Natural killer cell (primary cell): ENCODE data around the gene RALGPS1. TPM values are rescaled to one million over a fixed set of nuclear protein-coding genes. Genes with fewer than 3 reads are reported as not detected.

ENCODE experiments used
- ATAC-seq, 3 donors: fragments of 150-1000 bp in 2 of 3; fragments of 200-7000 bp in 1 of 3; cut with Tn5 transposase; 1 replicate in 1 of 3; 2 replicates in 2 of 3; pipeline ENCODE4 v1.10.0; 2021; ENCODE audit warnings: mild to moderate bottlenecking in 2 of 3, moderate library complexity in 2 of 3
- DNase-seq, 2 donors: peaks; one replicate each; pipeline versions ENCODE4 v3.0.0 to v3.0.0-alpha.2; 2013 to 2021; ENCODE audit warnings: mixed read lengths in 1 of 2
- H3K27ac ChIP-seq: one replicate; pipeline ENCODE4 v1.5.1; 2013; ENCODE audit warnings: mild to moderate bottlenecking, low read length
- H3K27me3 ChIP-seq: one replicate; pipeline ENCODE4 v1.6.1; 2013; ENCODE audit warnings: low read length; ENCODE audit not compliant: control insufficient read depth, insufficient read depth
- H3K36me3 ChIP-seq: one replicate; pipeline ENCODE4 v1.6.1; 2013; ENCODE audit warnings: low read length; ENCODE audit not compliant: control insufficient read depth, insufficient read depth
- H3K4me1 ChIP-seq: one replicate; pipeline ENCODE4 v1.6.1; 2013; ENCODE audit warnings: low read length; ENCODE audit not compliant: control insufficient read depth, insufficient read depth
- H3K4me3 ChIP-seq: one replicate; pipeline ENCODE4 v1.5.1; 2013; ENCODE audit warnings: low read length
- H3K9me3 ChIP-seq: one replicate; pipeline ENCODE4 v1.6.1; 2013; ENCODE audit warnings: low read length; ENCODE audit not compliant: control insufficient read depth, insufficient read depth
- H3K27ac Mint-ChIP-seq, 2 donors: one replicate each; pipeline ENCODE4 v1.8.0; 2022; ENCODE audit warnings: mild to moderate bottlenecking in 2 of 2, mixed read lengths in 2 of 2, moderate library complexity in 1 of 2
- H3K27me3 Mint-ChIP-seq, 2 donors: one replicate each; pipeline ENCODE4 v1.8.0; 2022; ENCODE audit warnings: low read depth in 2 of 2, mixed read lengths in 2 of 2
- H3K36me3 Mint-ChIP-seq: one replicate; pipeline ENCODE4 v1.8.0; 2022; ENCODE audit warnings: mixed read lengths
- H3K4me1 Mint-ChIP-seq, 2 donors: one replicate each; pipeline ENCODE4 v1.8.0; 2022; ENCODE audit warnings: mixed read lengths in 2 of 2
- H3K4me3 Mint-ChIP-seq: one replicate; pipeline ENCODE4 v1.8.0; 2022; ENCODE audit warnings: mild to moderate bottlenecking, moderate library complexity, mixed read lengths
- H3K9me3 Mint-ChIP-seq, 2 donors: one replicate each; pipeline ENCODE4 v1.8.0; 2022; ENCODE audit warnings: mixed read lengths in 2 of 2
- CTCF ChIP-seq: fragments of 200-600 bp; IDR thresholded peaks from one replicate; pipeline ENCODE4 v1.8.0; 2022; ENCODE audit warnings: antibody characterized with exemption
- WGBS: methylation state at CpG from one replicate; pipeline ENCODE4 v1.1.7; 2013; ENCODE audit warnings: missing lambda C conversion rate; ENCODE audit not compliant: insufficient coverage; 5-methylcytosine and 5-hydroxymethylcytosine counted together
- intact Hi-C: fragments of 100-400 bp; cut with micrococcal nuclease; formaldehyde crosslinking; loops from one replicate; pipeline ENCODE4 v1.14.2; 2022
- total RNA-seq, 4 donors: library from RNA; stranded (reverse); fragments of 120-200 nt in 1 of 4; gene quantifications; one replicate each; pipeline versions ENCODE4 v1.2.3 to v1.2.4, GENCODE V29; 2013 to 2022

The RALGPS1 gene
- total RNA-seq, 3 donors from 2014 or later (not counting 1 experiment from before 2014, with no cell fraction given): 11.9 to 21.2 (median 13.2) TPM

- no peak for ATAC-seq
- H3K4me1 Mint-ChIP-seq: peaks cover 21 to 22% of the 10 kb centered on the region in 2 donors
- H3K27me3 ChIP-seq: no peaks in the 10 kb centered on the region
- H3K4me3 ChIP-seq: no peak overlapping the region
- WGBS: no CpG with 5 or more reads among the region's 1 CpG
- no peaks in the 10 kb centered on the region for H3K36me3 ChIP-seq
- no peaks in the 10 kb centered on the region for H3K9me3 ChIP-seq
- no peaks in the 10 kb centered on the region for H3K9me3 Mint-ChIP-seq
- no peak overlapping the region for H3K27ac Mint-ChIP-seq
- no peak for TF ChIP-seq CTCF
- peaks cover 13% of the 10 kb centered on the region for H3K4me1 ChIP-seq
- intact Hi-C loops: loop anchor here (10.0 kb wide), 2 partner anchors 60 to 100 kb away; no protein-coding TSS in a partner anchor
- no peaks in the 10 kb centered on the region for H3K36me3 Mint-ChIP-seq
- H3K4me3 Mint-ChIP-seq: no peak overlapping the region
- no peak for DNase-seq
- H3K27me3 Mint-ChIP-seq: no peaks in the 10 kb centered on the region
- H3K27ac ChIP-seq: no peak overlapping the region
These were observed 130.6 kb downstream of the RALGPS1 start for GRCh38 chr9:127045148-127045547.

- Histone ChIP-seq H3K4me1 (peaks cover 13% of the 10 kb centered on the region), H3K9me3 (no peaks in the 10 kb centered on the region), H3K36me3 (no peaks in the 10 kb centered on the region), H3K27ac (no peak overlapping the region), H3K27me3 (no peaks in the 10 kb centered on the region), H3K4me3 (no peak overlapping the region)
- DNase-seq (no peak), ATAC-seq (no peak)
- Mint-ChIP-seq H3K36me3 (no peaks in the 10 kb centered on the region), H3K4me3 (no peak overlapping the region), H3K4me1 (peaks cover 22 to 26% of the 10 kb centered on the region in 2 donors), H3K27me3 (no peaks in the 10 kb centered on the region), H3K9me3 (no peaks in the 10 kb centered on the region), H3K27ac (peak overlapping the region; percentile 9 to 63)
- no peak for TF ChIP-seq CTCF
- intact Hi-C loops: loop anchor here (10.0 kb wide), 2 partner anchors 63 to 103 kb away; no protein-coding TSS in a partner anchor
- 91% methylated on average over 3 of the region's 3 CpGs for WGBS
These were observed 133.4 kb downstream of the RALGPS1 start for GRCh38 chr9:127047971-127048370.

DNA sequence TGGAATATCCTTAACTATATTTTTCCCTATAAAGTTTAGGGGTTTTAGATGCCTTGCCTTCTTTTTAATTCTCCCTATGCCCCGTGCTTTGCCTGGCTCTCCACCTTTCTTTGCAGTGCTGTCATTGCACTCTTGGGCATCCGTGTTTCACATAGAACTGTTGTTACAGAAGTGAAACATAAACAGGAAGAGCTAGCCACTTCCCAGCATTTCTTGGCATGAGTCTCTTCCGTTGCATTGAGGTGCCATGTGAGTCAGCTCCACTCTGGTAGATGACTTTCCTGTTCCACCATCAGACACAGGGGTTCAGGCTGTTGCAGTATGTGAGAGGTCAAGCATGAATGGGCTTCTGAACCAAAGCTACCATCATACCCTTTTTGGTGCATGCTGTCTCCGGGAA lies 134.5 kb downstream of the RALGPS1 start:
- Mint-ChIP-seq H3K9me3 (no peaks in the 10 kb centered on the region), H3K4me1 (peaks cover 22 to 26% of the 10 kb centered on the region in 2 donors), H3K36me3 (no peaks in the 10 kb centered on the region), H3K4me3 (peak overlapping the region; percentile 57), H3K27ac (peak overlapping the region; percentile 56 to 63), H3K27me3 (no peaks in the 10 kb centered on the region)
- no peaks in the 10 kb centered on the region for H3K9me3 ChIP-seq
- DNase-seq: peak in 1 of 2 donors; percentile 49
- H3K27me3 ChIP-seq: no peaks in the 10 kb centered on the region
- no peak overlapping the region for H3K4me3 ChIP-seq
- no peak for TF ChIP-seq CTCF
- ATAC-seq: peak; percentile 71 to 90 (median 79)
- no peaks in the 10 kb centered on the region for H3K36me3 ChIP-seq
- 29% methylated on average over 4 of the region's 4 CpGs for WGBS
- peaks cover 13% of the 10 kb centered on the region for H3K4me1 ChIP-seq
- intact Hi-C loops: loop anchor here (10.0 kb wide), 2 partner anchors 64 to 104 kb away; no protein-coding TSS in a partner anchor
- H3K27ac ChIP-seq: no peak overlapping the region

DNA sequence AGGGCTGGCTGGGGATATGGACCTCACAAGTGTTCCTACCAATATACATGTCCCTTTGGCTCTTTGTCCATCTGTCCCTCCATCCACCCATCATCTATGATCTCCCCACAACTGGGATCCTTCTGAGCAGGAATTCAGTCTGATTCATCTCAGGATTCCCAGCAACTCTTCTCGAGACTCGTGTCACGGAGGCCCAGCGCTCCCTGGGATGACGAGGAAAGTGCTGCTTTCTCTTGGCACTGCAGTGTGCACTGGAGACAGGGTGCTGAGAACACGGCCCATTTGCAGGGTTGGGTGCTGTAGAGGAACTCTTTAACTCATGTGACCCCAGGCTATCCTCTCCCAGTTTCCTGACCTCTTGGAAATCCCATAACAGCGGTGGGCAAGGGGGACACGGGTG lies 135.0 kb downstream of the RALGPS1 start:
- Histone ChIP-seq H3K36me3 (no peaks in the 10 kb centered on the region), H3K4me1 (peaks cover 13% of the 10 kb centered on the region), H3K27me3 (no peaks in the 10 kb centered on the region), H3K4me3 (no peak overlapping the region), H3K27ac (no peak overlapping the region), H3K9me3 (no peaks in the 10 kb centered on the region)
- Mint-ChIP-seq H3K27me3 (no peaks in the 10 kb centered on the region), H3K9me3 (no peaks in the 10 kb centered on the region), H3K4me1 (peaks cover 22 to 26% of the 10 kb centered on the region in 2 donors), H3K4me3 (peak overlapping the region; percentile 57), H3K36me3 (no peaks in the 10 kb centered on the region), H3K27ac (peak overlapping the region; percentile 56 to 63)
- DNase-seq (no peak), ATAC-seq (no peak)
- over 99% methylated on average over 8 of the region's 8 CpGs for WGBS
- no peak for TF ChIP-seq CTCF
- intact Hi-C loops: loop anchor here (10.0 kb wide), 2 partner anchors 65 to 105 kb away; no protein-coding TSS in a partner anchor
